GM19351 (cell line): ENCODE data around the gene UBC.
A peak's percentile ranks its signal among the peaks of the same experiment; 100 is the strongest.
"Not testable (repeated sequence)": the region's sequence is repeated elsewhere in the genome, so short reads cannot be mapped to it uniquely, and the experiment has no call there.

Experiments used
- ATAC-seq: cut with Tn5 transposase; IDR thresholded peaks from one replicate; pipeline ENCODE4 v1.9.1; 2021; ENCODE audit warnings: mild to moderate bottlenecking, moderate library complexity; ENCODE audit not compliant: unreplicated experiment

The UBC gene

DNA sequence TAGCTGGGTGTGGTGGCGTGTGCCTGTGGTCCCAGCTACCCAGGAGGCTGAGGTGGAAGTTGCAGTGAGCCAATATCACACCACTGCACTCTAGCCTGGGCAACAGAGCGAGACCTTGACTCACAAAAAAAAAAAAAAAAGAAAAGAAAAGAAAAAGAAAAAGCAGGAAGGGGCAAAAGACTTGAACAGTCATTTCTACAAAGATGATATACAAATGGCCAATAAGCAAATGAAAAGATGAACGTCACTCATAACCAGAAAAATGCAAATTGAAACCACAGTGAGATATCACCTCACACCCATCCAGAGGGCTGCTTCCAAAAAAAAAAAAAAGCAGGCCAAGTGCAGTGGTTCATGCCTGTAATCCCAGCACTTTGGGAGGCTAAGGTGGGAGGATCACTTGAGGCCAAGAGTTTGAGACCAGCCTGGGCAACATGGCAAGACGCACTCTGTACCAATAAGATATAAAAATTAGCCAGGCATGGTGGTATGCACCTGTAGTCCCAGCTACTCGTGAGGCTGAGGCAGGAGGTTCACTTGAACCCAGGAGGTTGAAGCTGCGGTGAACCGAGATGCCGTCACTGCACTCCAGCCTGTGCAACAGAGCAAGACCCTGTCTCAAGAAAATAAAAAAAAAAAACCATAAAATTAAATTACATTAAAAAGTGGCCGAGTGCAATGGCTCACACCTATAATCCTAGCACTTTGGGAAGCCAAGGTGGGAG lies 20.5 kb downstream of the UBC start:
- peak; percentile 83 for ATAC-seq

DNA sequence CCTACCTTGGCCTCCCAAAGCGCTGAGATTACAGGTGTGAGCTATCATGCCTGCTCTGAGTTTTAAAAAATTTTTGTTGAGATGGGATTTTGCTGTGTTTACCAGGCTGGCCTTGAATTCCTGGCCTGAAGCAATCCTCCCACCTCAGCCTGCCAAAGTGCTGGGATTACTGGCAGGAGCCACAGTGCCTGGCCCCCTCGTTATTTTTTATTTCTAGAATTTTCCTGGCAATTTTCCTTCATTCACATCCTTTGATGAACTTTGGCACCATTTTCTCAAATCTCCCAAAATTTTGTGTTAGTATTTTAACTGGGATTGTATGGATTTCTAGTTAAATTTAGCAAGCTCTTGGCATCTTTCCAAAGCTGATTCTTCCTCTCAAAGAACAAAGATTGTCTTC lies 26.2 kb downstream of the UBC start:
- ATAC-seq, result no peak

DNA sequence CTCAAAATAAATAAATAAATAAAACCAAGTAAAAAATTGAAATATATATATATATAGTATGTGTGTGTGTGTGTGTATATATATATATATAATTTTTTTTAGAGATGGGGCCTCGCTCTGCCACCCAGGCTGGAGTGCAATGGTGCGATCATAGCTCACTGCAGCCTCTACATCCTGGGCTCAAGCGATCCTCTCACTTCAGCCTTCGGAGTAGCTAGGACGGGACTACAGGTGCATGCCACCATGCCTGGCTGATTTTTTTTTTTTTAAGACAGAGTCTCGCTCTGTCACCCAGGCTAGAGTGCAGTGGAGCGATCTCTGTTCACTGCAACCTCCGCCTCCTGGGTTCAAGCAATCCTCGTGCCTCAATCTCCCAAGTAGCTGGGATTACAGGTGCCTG lies 26.7 kb downstream of the UBC start:
- ATAC-seq, result not testable (repeated sequence)

DNA sequence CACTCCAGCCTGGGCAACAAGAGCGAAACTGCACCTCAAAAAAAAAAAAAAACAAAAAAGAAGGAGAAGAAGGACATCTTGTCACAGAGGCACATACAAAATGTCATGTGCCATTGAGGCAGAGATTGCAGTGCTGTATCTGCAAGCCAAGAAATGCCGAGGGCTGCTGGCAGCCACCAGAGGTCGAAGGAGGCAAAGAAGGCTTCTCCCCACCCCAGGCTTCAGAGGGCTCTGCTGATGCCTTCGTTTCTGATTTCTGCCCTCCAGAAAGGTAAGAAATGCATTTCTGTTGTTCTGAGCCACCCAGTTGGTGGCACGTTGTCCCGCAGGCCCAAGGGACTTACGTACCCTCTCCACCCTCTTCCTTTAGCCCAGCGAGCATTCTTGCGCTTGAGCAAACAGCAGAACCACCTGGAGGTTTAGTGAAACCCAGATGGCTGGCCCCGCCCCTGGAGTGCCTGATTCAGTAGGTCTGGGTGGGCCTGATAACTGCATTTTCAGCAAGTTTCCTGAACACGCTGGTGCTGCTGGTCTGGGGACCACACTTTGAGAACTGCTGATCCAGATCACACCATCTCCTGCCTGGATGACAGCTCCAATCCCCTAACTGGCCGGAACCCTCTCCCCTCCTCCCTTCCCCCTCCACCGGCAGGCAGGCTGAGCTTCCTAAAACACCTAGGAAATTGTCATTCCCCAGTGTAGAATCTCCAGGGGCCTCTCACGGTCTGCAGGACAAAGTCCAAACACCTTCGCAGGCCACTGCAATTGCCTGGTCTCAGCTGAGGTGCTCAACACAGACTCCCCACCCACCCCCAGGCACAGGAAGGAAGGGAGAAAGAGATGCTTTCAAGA lies 29.6 kb downstream of the UBC start:
- peak; percentile 85 for ATAC-seq

DNA sequence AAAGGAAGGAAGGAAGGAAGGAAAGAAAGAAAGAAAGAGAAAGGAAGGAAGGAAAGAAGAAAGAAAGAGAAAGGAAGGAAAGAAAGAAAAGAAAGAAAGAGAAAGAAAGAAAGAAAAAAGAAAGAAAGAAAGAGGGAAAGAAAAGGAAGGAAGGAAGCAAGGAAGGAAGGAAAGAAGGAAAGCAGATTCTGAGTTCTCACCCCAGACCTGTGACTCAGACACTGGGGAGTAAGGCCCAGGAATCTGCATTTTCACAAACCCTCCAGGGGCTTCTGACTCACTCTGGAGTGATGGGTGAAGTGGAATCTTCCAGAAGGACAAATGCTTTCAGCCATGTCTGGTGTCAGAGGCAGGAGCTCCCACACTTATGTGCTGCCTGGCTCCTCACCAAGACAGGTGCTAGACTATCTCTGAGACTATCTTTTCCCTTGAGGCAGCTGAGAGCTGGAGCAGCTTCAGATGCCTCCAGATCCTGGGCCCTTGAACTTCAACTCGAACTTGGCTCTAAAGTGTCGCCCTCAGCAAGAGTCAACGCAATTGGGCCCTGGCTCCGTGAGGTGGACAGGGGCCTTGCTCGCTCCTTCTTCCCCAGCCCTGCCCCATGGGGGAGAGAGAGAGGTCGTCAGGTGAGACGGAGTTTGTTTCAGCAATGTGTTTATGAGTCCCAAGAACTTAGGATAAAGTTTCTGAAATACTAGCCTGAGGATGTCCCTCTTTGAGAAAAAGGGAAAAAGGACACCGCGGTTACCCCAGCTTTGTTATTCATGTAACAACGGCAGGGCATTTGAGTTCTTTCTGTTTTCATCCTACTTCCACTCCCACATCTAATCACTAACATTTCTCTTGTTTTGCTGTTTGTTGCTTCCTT lies 31.0 kb downstream of the UBC start:
- ATAC-seq, result no peak

DNA sequence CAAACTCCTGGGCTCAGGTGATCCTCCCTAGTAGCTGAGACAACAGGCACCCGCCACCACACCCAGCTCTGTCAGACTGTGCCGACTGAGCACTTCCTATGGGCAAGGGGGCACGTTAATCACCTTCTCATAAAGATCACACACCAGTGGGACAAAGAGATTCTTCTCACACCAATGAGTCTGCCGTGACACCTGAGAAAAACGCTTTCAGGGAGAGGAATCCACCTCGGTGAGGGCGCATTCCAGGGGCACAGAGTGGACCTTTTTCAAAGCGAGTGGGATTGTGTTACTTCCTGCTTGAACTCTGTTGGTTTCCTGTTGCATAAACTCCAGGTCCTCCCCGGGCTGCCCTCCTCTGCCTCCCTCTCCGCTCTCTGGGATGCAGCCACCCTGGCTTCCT lies 33.3 kb downstream of the UBC start:
- no peak for ATAC-seq

DNA sequence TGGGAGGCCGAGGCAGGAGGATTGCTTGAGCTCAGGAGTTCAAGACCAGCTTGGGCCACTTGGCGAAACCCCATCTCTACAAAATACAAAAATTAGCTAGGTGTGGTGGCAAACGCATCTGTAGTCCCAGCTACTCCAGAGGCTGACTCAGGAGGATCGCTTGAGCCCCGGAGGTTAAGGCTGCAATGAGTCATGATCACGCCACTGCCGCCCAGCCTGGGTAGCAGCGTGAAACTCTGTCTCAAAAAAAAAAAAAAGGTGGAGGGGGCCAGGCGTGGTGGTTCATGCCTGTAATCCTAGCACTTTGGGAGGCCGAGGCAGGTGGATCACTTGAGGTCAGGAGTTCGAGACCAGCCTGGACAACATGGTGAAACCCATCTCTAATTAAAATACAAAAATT lies 34.1 kb downstream of the UBC start:
- ATAC-seq, result not testable (repeated sequence)

DNA sequence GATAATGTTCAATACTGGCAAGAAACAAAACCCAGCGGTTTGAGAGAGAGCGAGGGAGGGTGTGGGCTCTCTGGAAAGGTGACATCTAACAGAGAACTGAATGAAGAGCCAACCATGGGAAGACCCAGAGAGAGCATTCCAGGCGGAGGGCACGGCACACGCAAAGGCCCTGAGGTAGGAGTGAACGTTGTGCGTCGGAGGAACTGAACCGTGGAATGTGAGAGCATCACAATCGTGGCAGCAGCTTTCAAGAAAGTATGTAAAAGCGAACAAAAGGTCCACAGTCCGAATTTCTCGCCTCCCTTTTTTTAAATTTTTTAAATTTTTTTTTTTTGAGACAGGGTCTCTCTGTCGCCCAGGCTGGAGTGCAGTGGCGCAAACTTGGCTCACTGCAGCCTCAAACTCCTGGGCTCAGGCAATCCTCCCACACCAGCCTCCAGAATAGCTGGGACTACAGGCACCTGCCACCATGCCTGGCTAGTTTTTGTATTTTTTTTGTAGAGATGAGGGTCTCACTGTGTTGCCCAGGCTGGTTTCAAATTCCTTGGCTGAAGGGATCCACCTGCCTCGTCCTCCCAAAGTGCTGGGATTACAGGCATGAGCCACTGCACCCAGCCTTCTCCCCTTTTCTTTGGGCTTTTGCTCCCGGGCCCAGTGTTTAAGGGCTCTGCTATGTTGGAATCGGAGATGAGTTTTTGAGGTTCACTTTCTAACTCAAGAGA lies 35.5 kb downstream of the UBC start:
- ATAC-seq, result no peak

- no peak for ATAC-seq
Observed at GRCh38 chr12:124877423-124877822, 37.0 kb downstream of the UBC start.

DNA sequence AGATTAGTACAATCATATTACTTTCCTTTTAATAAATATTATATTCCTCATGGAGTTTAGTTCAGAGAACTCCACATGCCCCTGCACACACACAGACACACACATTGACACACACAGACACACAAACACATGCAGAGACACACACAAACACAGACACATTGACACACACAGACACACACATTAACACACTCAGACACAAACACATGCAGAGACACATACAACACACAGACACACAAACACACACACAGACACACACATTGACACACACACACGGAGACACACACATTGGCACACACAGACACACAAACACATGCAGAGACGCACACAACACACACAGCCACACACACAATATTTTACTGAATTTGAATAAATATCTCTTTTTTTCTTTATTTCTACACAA lies 38.3 kb downstream of the UBC start:
- ATAC-seq, result no peak

DNA sequence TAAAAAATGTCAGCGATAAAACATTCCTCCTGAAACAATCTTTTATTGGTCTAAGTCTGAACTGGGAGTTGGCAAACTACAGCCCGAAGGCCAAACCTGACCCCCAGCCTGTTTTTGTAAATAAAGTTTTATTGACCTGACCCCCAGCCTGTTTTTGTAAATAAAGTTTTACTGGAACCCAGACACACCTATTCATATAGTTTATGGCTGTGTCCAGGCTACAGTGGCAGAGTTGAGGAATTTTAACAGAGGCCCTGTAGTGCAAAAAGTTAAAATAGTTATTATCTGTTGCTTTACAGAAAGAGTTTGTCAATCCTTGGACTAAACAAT lies 38.7 kb downstream of the UBC start:
- no peak for ATAC-seq

GRCh38 chr12:124874988-124875802 lies 39.3 kb downstream of the UBC start:
- no peak for ATAC-seq

- ATAC-seq, result no peak
Observed at GRCh38 chr12:124874188-124874587, 40.3 kb downstream of the UBC start.

DNA sequence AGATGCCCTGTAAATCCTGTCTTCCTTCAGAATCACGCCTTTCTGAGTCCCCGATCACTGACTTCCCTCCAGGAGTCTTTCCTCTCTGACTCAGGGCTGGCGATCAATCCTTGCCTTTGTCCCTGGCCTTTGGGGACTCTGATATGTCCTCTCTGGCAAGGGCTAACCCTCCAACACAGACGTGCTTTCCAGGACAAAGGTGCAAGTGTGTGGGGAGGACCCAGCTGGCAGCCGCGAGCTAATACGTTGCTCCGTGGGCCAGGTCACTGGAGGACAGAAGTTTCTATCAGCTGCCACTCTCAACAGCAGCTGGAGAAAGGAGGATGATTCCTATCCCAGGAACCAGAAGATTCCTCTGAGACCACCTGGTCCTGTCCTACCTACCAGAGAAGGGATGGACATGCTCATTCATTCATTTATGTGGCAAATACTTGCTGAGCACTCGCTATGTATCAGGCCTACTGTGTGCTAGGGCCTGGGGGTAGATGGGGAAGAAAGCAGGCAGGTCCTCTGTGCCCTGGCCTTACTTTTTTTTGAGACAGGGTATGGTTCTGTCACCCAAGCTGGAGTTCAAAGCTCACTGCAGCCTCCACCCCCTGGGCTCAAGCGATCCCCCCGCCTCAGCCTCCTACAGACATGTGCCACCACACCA lies 42.3 kb downstream of the UBC start:
- ATAC-seq, result no peak

GRCh38 chr12:124871297-124871696 lies 43.2 kb downstream of the UBC start:
- ATAC-seq, result no peak

DNA sequence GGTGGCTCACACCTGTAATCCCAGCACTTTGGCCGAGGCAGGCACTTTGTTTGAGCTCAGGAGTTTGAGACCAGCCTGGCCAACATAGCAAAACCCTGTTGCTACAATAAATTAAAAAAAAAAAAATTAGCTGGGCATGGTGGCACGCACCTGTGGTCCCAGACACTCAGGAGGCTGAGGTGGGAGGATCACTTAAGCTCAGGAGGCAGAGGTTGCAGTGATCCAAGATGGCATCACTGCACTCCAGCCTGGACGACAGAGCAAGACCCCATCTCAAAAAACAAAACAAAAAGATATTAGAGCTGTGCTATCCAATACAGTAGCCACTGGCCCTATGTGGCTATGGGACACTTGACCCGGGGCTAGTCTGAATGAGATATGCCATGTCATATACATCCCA lies 43.9 kb downstream of the UBC start:
- no peak for ATAC-seq

- peak; percentile 47 for ATAC-seq
Observed at GRCh38 chr12:124869059-124869665, 45.3 kb downstream of the UBC start.

DNA sequence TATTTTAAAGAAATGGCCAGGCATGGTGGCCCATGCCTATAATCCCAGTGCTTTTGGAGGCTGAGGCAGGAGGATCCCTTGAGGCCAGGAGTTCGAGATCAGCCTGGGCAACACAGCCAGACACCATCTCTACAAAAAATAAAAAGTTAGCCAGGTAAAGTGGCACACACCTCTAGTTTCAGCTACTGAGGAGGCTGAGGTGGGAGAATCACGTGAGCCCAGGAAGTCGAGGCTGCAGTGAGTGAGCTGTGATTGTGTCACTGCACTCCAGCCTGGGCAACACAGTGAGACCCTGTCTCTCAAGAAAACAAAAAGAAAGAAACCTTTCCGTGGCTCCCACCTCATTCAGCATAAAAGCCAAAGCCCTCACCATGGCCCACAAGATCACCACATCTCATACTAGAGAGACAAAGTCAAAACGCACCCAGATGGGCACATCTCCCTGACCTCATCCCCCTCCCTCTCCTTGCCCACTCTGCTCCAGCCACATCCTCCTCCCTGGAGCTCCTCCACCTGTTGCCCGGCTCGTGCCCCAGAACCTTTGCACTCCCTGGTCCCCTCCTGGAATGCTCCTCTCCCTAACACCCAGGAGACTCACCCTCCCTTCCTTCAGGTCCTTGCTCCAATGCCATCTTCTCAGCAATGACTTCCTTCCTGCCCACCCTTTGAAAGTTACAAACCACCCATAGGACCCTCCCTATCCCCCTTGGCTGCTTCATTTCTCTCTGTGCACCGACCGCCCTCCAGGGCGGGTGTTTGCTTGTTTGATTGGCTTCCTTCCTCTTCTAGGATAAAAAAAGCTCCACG lies 46.0 kb downstream of the UBC start:
- ATAC-seq, result no peak
